ENCODE measurements around the gene VPS45. TPM values are rescaled to one million over a fixed set of nuclear protein-coding genes. Genes with fewer than 3 reads are reported as not detected.

VPS45 gene
- total and polyA plus RNA-seq, 2 of the 8 experiments (the other 6 are each of a cell fraction or from before 2014, with no cell fraction given), result 19.1 to 27.6 TPM

- no peak overlapping the region for H3K56ac ChIP-seq (replicated peaks; ENCODE audit: insufficient read length, low read depth, low read length)
- H3K23me2 ChIP-seq (ENCODE audit: low read depth, low read length), result no peaks in the 10 kb centered on the region
- H3K4me1 ChIP-seq (replicated peaks in 1 of 4; ENCODE audit: control insufficient read depth in 3 of 4, insufficient read depth in 4 of 4, low read length in 3 of 4), result no peaks in the 10 kb centered on the region
- no peak overlapping the region for H3K23ac ChIP-seq (ENCODE audit: insufficient read length)
- DNase-seq (ENCODE audit: low read depth in 1 of 2, low spot score in 2 of 2) (no peak), FAIRE-seq (no peak)
- H2BK120ac ChIP-seq (replicated peaks; ENCODE audit: low read depth, low read length), result no peak overlapping the region
- no peak overlapping the region for H4K8ac ChIP-seq (ENCODE audit: extremely low read depth, insufficient read depth, low read length)
- H4K20me1 ChIP-seq (replicated peaks in 1 of 2; ENCODE audit: control insufficient read depth in 1 of 2, insufficient read depth in 2 of 2, low read length in 2 of 2), result no peaks in the 10 kb centered on the region
- H2AFZ ChIP-seq (ENCODE audit: low read length), result no peak overlapping the region
- ChIA-PET POLR2A (ENCODE audit: partially characterized antibody) (interaction anchor here (0.9 kb wide), 1 partner anchor 77 kb away, joined by 3 read pairs; the partner anchor contains the start of gene PLEKHO1), CTCF (ENCODE audit: partially characterized antibody) (interaction anchor here (1.0 to 3.8 kb wide), 9 partner anchors 30 to 124 kb away, joined by 3 to 34 read pairs (median 4); no protein-coding TSS in a partner anchor)
- H2BK15ac ChIP-seq (ENCODE audit: low read length), result no peak overlapping the region
- H3K4ac ChIP-seq (replicated peaks; ENCODE audit: insufficient read length, low read depth, low read length), result no peak overlapping the region
- no peak overlapping the region for H4K91ac ChIP-seq (replicated peaks; ENCODE audit: insufficient read length, low read length)
- no peaks in the 10 kb centered on the region for H3K27me3 ChIP-seq (replicated peaks in 1 of 4; ENCODE audit: control insufficient read depth in 3 of 4, extremely low read depth in 1 of 4, insufficient read depth in 3 of 4, low read length in 3 of 4)
- H3K27ac ChIP-seq (ENCODE audit: low read depth, low read length), result no peak overlapping the region
- H2AK5ac ChIP-seq (ENCODE audit: low read depth, low read length), result no peak overlapping the region
- H2BK20ac ChIP-seq (ENCODE audit: low read length), result no peak overlapping the region
- H3K79me1 ChIP-seq (ENCODE audit: low read depth, low read length), result no peaks in the 10 kb centered on the region
- no peaks in the 10 kb centered on the region for H3K79me2 ChIP-seq (ENCODE audit: control insufficient read depth in 1 of 2, insufficient read depth in 2 of 2, low read length in 2 of 2)
- no peaks in the 10 kb centered on the region for H3K9me3 ChIP-seq (ENCODE audit: insufficient read depth in 2 of 2, low read depth in 1 of 2, low read length in 1 of 2)
- H3K18ac ChIP-seq (ENCODE audit: extremely low read depth, low read length), result no peak overlapping the region
- H2BK5ac ChIP-seq (ENCODE audit: low read depth, low read length), result no peak overlapping the region
- no peak overlapping the region for H4K5ac ChIP-seq (ENCODE audit: insufficient read length, low read depth, low read length)
- WGBS, 2 experiments (ENCODE audit: extremely low coverage in 1 of 2, insufficient coverage in 1 of 2, insufficient read length in 1 of 2, insufficient replicate concordance in 2 of 2, low coverage in 1 of 2, low lambda C conversion rate in 2 of 2, missing lambda C conversion rate in 1 of 2), result 87% methylated on average over 3 of the region's 3 CpGs; no CpG with 5 or more reads in 1 of the 2 experiments
- no peak overlapping the region for H3K4me2 ChIP-seq (ENCODE audit: insufficient read depth in 1 of 2, low read depth in 2 of 2, low read length in 2 of 2)
- H3K36me3 ChIP-seq (ENCODE audit: control insufficient read depth in 2 of 4, insufficient read depth in 4 of 4, low read length in 3 of 4), result peaks cover 2 to 24% (median 9%) of the 10 kb centered on the region in 4 experiments; a peak in 6 of 8 replicates
- H3K4me3 ChIP-seq (ENCODE audit: extremely low read depth in 1 of 4, insufficient read depth in 2 of 4, low read depth in 3 of 4, low read length in 4 of 4), result no peak overlapping the region
- peak overlapping the region in 1 of 4 experiments; percentile 34; a peak in 1 of 7 replicates for H3K9ac ChIP-seq (replicated peaks in 1 of 4; ENCODE audit: extremely low read depth in 1 of 4, low read depth in 3 of 4, low read length in 3 of 4)
- no peak overlapping the region for H3K14ac ChIP-seq (ENCODE audit: insufficient read length)
- no peak overlapping the region for H2BK12ac ChIP-seq (ENCODE audit: low read depth, low read length)
- no peak for TF ChIP-seq BCL11A (IDR thresholded peaks at IDR 0.05; ENCODE audit: low read depth in 2 of 2, low read length in 2 of 2)
These were observed 5.4 kb downstream of the VPS45 start for GRCh38 chr1:150072959-150073358.

All from H1 (cell line).